HG03442 (cell line): Measurements from ENCODE around the gene ELF1.
"Not testable (repeated sequence)": the region's sequence is repeated elsewhere in the genome, so short reads cannot be mapped to it uniquely, and the experiment has no call there.

ENCODE experiments used
- ATAC-seq: cut with Tn5 transposase; IDR thresholded peaks from one replicate; pipeline ENCODE4 v1.9.1; 2021; ENCODE audit warnings: mild to moderate bottlenecking, moderate library complexity; ENCODE audit not compliant: unreplicated experiment

ELF1 gene

DNA sequence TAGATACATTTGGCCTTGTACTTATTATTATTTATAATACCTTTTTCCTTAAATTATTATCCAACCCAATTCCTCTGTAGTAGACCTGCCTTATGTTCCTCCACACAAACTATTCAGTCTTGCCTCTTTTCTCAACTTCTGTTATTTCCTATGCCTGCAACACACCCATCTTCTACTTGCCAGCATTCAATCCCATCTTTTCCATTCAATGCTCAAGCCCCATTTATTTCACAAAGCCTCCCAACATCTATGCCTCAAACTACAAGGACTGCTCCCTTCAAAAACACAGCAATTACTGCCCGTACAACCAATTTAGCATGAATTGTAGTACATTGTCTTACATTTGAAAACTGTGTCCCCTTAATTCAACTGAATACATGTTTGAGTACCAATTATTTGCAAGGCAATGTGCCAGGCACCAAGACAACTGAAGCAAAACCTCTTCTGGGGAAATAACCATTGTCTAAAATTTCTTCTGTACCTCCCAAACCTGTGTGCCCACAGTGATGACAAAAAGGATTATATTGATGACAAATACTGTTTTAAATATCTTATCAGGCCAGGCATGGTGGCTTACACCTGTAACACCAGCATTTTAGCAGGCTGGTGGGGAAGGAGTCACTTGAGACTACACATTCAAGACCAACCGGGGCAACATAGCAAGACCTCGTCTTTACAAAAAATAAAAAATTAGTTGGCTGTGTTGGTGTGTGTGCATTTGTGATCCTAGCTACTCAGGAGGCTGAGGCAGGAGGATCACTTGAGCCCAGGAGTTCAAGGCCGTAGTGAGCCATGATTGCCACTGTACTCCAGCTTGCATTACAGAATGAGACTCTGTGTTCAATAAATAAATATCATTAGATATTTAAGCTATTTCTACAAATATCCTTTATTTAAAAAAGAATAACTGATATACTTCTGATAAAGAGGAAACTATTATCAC lies 35.1 kb downstream of the ELF1 start:
- ATAC-seq = no peak

DNA sequence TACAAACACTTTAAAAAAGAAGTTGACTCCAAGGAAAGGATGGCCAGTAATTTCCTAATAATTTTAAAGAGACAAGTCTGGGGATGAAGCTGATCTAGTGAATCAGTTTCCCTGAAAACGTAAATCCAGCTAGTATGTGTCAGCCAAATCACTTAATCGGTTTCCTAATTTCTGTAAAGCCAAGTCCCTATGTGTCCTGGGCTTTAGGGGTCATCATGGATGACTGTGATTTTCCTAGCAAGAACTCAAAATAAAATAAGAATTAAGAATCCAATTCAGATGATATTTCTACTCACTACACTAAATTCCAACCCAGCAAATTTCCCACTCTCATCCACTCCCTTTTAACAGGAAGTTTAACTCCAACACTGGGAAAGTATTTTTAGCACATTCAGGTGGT lies 35.9 kb downstream of the ELF1 start:
- no peak for ATAC-seq

DNA sequence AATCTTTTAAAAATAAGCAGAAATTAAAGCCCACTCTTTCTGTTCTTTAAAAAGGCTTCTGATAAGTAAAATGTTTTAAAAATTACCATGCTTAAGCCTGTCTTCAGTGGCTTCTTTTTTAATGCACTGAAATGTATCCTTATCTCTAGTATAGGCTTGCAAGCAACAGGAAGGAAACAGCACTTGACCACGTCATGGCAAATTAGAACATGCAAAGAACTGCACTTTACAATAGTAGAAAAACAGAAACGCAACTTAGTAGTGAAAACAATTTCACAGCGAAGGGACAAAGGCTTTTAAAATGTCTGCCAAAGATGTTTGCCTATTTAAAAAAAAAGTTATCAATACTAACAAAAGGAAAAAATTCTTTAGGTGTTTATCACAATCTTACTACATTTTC lies 36.3 kb downstream of the ELF1 start:
- peak; percentile 56 for ATAC-seq

DNA sequence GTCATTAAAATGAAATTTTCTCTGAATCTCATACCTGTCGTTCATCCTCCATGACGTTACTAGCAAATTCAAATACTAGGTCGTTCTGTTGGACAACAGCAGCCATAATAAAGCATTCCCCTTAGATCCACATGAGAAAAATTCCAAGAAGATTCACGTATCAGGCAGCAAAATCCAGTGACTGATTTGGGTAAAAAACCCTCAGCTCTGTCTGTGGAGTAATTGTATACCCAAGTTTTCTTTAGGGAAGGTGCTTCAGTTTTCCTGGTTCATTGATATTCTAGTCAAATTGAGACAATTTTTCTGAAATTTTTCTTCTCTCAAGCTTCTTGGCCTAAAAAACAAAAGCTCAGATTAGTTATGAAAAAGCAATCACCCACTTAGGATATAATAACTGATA lies 37.2 kb downstream of the ELF1 start:
- ATAC-seq = no peak

DNA sequence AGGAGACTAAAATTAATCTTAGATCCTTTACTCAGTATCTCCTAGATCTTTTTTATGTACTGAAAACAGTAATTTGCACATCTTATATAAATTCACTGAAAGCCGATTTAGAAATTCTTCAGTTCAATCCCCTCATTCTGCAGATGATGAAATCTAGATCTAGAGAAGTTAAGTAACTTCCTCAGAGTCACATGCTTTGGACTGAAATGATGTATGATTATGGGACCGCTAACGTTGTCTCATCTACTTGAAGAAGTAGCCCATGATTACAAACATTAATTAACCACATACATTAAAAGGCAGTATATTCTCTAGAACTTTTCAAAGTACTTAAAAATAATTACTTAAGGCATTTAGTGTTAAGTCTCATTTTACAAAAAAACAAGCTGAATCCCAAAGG lies 37.8 kb downstream of the ELF1 start:
- no peak for ATAC-seq

DNA sequence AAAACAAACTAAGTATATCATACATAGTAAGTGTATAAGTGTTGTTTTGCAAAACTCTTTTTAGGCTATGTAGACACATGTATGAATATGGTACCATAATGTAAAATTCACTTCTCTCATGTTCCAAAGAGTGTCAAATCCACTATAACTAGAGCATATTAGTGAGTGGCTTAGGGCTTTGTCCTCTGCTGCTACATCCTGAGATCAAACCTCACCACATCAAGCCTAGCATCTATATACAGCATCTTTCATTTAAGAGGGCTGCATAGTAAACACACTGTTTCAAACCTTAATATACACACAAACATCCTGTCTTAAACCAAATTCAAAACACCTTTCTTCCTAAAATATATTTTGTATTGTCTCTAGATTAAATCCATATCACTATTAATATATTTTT lies 38.7 kb downstream of the ELF1 start:
- no peak for ATAC-seq

DNA sequence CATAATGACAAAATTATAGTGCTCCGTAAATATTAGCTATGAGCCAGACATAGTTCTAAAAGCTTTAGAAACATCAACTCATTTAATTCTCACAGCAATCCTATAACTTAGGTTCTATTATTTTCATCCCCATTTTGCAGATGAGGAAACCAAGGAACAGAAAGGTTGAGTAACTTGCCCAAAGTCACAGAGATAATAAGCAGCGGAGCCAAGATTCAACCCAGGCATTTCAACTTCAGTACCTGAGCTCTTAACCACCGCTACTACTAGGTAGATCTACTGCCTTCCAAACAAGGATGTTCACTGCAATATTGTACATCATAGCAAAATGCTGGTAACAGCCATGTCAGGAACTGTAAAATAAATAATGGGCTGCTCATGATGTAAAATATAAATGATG lies 39.9 kb downstream of the ELF1 start:
- ATAC-seq = no peak

DNA sequence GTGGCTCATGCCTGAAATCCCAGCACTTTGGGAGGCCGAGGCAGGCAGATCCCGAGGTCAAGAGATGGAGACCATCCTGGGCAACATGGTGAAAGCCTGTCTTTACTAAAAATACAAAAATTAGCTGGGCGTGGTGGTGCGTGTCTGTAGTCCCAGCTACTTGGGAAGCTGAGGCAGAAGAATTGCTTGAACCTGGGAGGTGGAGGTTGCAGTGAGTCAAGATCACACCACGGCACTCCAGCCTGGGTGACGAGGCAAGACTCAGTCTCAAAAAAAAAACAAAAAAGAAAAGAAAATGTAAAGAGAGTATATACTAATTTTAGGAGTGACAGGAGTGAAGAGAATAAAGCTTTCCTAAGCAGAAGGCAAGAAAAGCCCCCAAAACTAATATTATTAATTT lies 41.0 kb downstream of the ELF1 start:
- ATAC-seq = not testable (repeated sequence)

DNA sequence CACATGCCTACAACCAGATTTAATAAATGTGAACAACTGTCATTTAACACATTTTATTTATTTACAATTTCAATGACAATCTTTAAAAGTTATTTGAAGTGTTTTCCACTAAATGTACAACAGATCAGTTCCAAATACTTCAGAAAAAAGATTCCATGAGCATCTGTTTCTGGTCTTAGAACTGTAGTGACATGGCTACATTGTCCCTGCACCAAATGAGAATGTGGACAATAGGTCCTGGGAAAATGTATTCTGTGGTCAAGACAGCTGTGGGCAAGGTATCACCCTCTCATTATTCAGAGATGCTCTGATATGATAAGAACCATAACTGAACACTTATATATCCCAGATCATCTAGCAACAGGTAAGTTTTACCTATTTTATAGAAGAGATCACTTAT lies 43.7 kb downstream of the ELF1 start:
- ATAC-seq = no peak

DNA sequence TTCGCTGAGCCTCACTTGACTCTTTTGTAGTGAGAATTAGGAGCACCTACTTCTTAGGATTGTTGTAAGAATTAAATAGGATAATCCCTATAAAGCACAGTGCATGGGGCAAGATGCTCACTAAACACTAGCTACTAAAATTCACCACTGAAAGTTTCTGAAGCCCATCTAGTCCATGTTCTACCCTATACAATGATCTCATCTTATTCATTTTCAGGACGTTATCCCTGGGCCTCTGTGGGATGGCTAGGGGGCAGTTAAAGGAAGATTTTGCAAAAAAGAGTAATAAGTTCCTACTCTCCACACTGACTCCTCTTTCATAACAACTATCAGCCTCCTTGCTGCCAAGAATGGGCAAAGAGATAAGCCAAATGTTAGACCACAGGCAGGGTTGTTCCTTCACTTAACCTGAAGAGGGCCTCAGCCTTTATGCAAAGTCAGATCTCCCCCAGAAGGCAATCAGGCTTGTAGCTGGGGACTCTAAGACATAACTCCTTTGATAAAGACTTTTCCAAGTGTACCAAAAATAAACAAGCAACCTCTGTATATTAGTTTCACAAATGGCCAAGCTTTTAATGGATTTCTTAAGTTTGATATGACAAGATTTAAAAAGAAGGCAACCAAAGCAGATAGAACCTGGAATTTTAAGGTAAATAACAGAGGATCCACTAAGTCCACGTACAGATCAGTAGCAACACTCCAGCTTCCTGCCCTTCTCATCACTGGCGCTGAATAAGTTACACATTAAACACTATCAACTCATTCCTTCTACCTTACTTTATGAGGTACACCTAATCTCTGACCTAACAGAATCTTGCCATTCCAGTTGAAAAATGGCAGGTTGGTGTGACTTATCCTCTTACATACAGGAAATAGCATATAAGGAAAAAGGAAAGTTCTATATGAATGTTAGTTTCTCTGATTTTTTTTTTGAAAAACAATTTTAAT lies 44.4 kb downstream of the ELF1 start:
- peak; percentile 72 for ATAC-seq

DNA sequence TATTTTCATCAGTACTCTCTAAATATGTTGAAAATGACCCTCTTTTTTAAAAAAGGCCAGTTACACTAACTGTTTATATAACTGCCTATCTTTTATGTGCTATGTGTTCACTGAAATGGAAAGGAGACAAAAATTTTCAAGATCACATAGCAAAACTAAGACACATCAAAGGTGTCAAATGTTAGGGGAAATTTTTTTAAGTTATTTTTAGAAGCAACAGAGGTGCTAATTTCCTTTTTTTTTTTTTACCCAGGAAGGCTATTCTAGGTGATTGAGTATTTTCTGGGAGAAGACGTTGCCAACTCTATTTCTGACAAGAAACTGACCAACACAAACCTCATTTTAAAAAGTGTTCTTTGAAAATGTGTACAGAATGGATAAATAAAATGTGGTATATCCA lies 45.7 kb downstream of the ELF1 start:
- ATAC-seq = no peak

DNA sequence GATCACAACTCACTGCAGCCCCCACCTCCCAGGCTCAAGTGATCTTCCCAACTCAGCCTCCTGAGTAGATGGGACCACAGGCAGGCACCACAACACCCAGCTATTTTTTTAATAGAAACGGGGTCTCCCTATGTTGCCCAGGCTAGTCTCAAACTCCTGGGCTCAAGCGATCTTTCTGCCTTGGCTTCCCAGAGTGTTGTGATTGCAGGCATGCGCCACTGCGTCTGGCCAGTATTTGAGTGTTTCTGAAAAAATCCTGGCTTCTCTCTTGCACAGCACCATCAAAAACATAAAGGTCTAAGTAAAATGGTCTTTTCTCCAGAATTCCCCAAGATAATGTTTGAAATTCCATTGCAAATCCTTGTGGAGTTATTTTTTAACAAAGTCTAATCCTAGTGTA lies 47.8 kb downstream of the ELF1 start:
- ATAC-seq = no peak

DNA sequence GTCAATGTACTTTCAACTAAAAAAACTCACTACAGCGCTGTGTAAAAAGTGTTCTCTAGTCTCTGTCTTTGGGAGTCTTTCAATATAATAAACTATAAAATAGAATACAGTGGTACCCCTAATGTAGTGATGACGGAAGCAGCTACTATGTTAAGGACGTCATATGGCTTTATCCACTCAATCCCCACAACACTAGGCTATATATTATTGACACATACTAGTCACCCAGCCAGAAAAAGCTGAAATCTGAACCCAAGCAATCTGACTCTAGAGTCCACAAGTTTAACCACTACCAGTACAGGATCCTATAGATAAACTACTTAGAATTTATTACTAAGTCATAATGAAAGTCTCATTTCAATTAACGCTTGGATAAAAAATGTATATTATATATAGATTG lies 48.3 kb downstream of the ELF1 start:
- ATAC-seq = no peak

DNA sequence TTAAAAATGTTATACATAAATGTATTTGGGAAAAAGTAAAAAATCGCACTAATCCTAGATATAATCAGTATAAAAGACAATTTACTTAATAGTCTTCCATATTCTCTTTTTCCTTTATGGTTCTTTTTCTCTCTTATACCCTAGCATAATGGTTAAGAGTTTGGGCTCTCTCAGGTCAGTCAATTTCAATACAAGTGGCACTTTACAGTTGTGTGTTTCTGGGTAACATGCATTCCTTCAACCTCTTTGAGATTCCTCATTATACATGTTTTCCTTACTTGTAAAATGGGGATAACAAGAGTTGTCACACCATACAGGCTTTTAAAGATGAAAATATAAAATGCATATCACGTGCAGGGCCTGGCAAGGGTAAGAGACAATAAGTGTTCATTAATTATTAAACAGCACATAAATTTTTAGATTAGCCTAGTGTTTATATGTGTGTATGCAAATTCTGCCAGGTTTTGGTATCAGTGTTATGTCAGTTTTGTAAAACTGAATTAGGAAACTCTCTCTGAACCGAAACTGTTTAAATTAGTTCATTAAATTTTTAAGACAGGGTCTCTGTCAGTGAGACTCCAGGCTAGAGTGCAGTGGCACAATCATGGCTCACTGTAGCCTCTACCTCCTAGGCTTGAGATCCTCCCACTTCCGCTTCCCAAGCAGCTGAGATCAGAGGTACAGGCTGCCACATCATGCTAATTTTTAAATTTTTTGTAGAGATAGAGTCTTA lies 49.8 kb downstream of the ELF1 start:
- peak; percentile 46 for ATAC-seq

DNA sequence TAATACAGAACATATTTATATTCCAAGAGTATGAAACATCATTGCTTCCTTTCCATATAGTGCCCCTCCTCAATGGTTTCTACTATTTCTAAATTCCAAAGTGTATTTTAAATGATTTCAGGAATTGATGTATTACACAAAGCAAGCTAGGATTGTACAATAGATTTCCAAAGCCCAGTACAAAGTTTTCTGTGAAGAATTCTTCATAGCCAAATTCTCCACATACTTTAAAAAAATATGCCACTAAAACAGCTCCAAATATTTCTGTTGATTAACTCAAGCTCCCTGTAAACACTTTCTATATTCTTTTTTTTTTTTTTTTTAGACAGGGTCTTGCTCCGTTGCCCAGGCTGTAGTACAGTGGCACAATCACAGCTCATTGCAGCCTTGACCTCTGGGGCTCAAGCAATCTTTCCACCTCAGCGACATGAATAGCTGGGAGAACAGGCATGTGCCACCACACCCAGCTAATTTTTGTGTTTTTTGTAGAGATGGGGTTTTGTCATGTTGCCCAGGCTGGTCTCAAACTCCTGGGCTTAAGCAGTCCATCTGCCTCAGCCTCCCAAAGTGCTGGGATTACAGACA lies 50.6 kb downstream of the ELF1 start:
- no peak for ATAC-seq

DNA sequence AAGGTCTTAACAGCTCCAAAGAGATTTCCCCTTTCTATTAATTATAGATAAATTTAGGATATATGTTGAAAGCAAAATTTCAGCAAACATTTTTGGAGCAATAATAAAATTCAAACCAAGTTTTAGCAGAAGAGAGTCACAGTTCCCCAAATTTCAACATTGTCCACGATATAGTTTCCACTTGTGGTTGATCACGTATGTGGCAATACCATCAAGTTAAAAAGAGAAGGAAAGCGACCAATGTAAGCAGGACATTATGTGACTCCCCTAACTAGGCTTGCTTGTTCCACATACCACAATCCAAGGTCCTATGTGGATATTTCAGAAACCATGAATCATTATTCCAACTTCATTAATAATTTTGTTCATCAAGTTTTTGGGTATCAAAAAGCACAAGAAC lies 52.8 kb downstream of the ELF1 start:
- ATAC-seq = no peak

DNA sequence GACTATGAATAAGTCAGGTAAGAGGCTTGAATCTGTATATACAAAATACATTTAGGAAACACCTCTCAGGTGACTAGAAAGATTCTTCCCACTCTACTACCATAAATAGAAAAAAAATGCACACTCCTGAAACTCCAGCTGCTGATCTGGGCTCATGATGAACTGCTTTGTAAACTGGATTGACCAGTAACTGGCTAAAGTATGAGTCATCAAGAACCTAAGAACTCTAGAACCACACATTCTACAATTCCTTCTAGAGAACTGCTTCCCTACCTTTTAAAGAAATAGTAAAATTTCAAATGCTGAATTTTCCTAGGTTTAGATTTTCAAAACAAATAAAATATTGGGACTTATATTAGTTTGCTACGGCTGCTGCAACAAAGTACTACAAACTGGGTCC lies 55.2 kb downstream of the ELF1 start:
- no peak for ATAC-seq

DNA sequence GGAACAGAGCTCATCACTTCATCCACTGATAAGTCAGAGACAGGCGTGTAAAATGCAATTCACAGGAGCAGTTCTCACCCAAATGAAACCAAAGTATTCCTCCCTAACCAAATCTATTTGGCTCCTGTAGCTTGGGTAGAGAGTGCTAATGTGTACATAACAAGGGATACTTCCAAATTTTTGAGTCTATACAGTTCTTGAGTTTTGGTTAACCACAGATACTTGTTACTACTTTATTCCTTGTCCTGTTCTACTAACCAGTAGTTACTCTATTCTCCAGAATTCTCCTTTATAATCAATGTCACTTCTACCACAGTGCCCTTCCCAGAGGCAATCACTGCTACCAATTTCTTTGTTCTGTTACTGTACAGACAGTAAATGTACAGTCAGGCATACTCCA lies 57.3 kb downstream of the ELF1 start:
- ATAC-seq = no peak

DNA sequence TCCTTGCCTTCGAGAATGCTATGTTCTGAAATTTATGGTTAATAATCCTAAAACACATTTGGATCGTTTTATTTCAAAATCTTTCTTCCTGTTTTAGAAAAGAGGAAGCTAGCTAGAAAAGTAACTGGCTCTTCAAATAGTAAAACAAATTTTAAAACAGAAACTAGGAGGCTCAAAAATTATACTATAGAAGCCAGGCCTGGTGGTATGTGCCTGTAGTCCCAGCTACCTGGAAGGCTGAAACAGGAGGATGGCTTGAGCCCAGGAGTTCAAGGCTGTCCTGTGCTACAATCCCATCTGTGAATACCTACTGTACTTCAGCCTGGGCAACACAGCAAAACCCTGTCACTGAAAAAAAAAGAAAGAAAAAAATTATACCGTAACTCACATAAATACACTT lies 57.9 kb downstream of the ELF1 start:
- no peak for ATAC-seq

DNA sequence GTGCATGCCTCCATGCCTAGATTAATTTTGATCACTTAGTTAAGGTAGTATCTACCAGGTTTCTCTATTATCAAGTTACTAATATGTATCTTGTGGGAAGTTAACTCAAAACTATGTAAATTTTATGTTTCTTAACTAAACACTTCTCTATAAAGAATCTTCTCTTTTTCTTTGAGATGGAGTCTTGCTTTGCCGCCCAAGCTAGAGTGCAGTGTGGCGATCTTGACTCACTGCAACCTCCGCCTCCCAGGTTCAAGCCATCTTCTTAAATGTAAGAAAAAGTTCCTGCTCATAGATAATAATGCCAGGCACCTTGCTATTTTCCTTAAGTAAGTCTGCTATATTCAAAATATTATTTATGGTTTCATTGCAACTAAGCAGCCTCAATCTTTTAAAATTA lies 58.4 kb downstream of the ELF1 start:
- no peak for ATAC-seq

DNA sequence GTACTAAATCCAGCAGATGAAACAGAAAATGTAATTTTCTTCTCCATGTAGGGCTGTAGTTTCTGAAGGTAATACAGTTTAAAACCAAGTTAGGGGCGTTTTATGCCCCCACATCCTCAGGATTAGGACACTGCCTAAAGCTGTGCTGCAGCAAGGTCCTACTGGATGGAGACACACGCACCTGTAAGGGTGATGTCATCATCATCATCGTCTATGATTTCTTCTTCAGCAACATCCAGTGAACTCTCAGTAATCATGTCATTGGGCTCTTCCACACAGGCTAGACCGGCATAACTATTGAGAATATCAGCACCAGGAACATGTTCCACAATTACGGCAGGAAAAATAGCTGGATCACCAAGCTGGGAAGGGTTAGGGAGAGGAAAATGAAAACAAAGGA lies 60.5 kb downstream of the ELF1 start:
- no peak for ATAC-seq
